ENCODE results near the gene ZNF26. TPM values are rescaled to one million over a fixed set of nuclear protein-coding genes. Genes with fewer than 3 reads are reported as not detected.

ZNF26 gene
- total and polyA plus RNA-seq, 2 donors (not counting 1 experiment from before 2014, with no cell fraction given) = 36.0 to 38.3 TPM

GRCh38 chr12:132942611-132943010 lies 43.6 kb upstream of the ZNF26 start:
- Histone ChIP-seq H3K9ac (ENCODE audit: low read length) (no peak overlapping the region), H2AFZ (ENCODE audit: insufficient read depth, low read depth, low read length, poor library complexity, severe bottlenecking) (no peak overlapping the region), H3K36me3 (replicated peaks in 1 of 2; ENCODE audit: control extremely low read depth in 1 of 2, control insufficient read depth in 1 of 2, extremely low read depth in 1 of 2, insufficient read depth in 2 of 2, low read length in 1 of 2) (peaks cover 0 to 49% of the 10 kb centered on the region in 2 experiments), H3K79me2 (ENCODE audit: control insufficient read depth, insufficient read depth, low read length) (peaks cover 12% of the 10 kb centered on the region), H3K4me1 (ENCODE audit: control insufficient read depth in 2 of 2, insufficient read depth in 2 of 2, low read length in 2 of 2) (no peaks in the 10 kb centered on the region), H3K4me3 (ENCODE audit: control extremely low read depth in 1 of 5, extremely low read depth in 1 of 5, insufficient read depth in 1 of 5, low read depth in 2 of 5, low read length in 4 of 5) (no peak overlapping the region), H3K27me3 (replicated peaks in 1 of 4; ENCODE audit: control extremely low read depth in 1 of 4, control insufficient read depth in 3 of 4, insufficient read depth in 4 of 4, low read length in 3 of 4) (no peaks in the 10 kb centered on the region), H4K20me1 (ENCODE audit: control insufficient read depth, insufficient read depth, low read length, poor library complexity, severe bottlenecking) (no peaks in the 10 kb centered on the region), H3K9me3 (ENCODE audit: control extremely low read depth in 1 of 3, control insufficient read depth in 2 of 3, insufficient read depth in 1 of 3, low read length in 2 of 3) (peaks cover 0 to 84% (median 21%) of the 10 kb centered on the region in 3 donors), H3K4me2 (replicated peaks; ENCODE audit: low read depth, low read length, poor library complexity, severe bottlenecking) (no peak overlapping the region), H3K27ac (ENCODE audit: low read length in 2 of 2) (no peak overlapping the region)
- Mint-ChIP-seq H3K27ac (no peak overlapping the region), H3K4me3 (no peak overlapping the region), H3K27me3 (no peaks in the 10 kb centered on the region), H3K9me3 (ENCODE audit: insufficient read depth) (peaks cover 14% of the 10 kb centered on the region), H3K4me1 (no peaks in the 10 kb centered on the region)
- ChIA-PET POLR2A (no interaction called here), CTCF (no interaction called here)
- no peak for DNase-seq
- intact Hi-C loops (cut with micrococcal nuclease) = no loop called here
- no peak for ATAC-seq (ENCODE audit: low read depth)
- WGBS (ENCODE audit: insufficient coverage) = 97% methylated on average over 13 of the region's 13 CpGs
- no peak for TF ChIP-seq CTCF (IDR thresholded peaks at IDR 0.05)
- TF ChIP-seq EZH2 (IDR thresholded peaks at IDR 0.05; ENCODE audit: borderline replicate concordance, insufficient read depth, low read depth, low read length, poor library complexity, severe bottlenecking) = no peak

DNA sequence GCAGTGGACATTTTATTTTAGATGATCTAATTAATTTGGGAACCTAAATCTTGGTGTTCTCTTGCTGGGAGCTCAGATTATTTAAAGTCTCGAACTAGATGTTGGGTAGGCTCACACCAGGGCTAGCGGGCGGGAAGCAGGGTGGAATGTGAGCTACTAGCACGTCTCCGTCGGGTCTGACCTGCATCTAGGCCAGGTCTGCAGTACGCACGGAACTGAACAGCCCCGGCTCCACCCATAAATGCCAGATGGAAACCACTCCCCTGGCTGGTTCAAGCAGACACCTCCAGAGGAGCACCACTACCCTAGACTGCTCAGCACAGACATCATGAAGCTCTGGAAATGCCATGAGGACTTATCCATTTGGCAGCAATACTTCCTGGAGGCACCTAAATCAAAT lies 40.4 kb upstream of the ZNF26 start:
- Histone ChIP-seq H3K79me2 (ENCODE audit: control insufficient read depth, insufficient read depth, low read length) (peaks cover 43% of the 10 kb centered on the region), H3K27me3 (replicated peaks in 1 of 4; ENCODE audit: control extremely low read depth in 1 of 4, control insufficient read depth in 3 of 4, insufficient read depth in 4 of 4, low read length in 3 of 4) (no peaks in the 10 kb centered on the region), H3K9me3 (ENCODE audit: control extremely low read depth in 1 of 3, control insufficient read depth in 2 of 3, insufficient read depth in 1 of 3, low read length in 2 of 3) (peaks cover 4 to 86% (median 26%) of the 10 kb centered on the region in 3 donors), H2AFZ (ENCODE audit: insufficient read depth, low read depth, low read length, poor library complexity, severe bottlenecking) (no peak overlapping the region), H3K4me2 (replicated peaks; ENCODE audit: low read depth, low read length, poor library complexity, severe bottlenecking) (no peak overlapping the region), H3K36me3 (replicated peaks in 1 of 2; ENCODE audit: control extremely low read depth in 1 of 2, control insufficient read depth in 1 of 2, extremely low read depth in 1 of 2, insufficient read depth in 2 of 2, low read length in 1 of 2) (peaks cover 0 to 66% of the 10 kb centered on the region in 2 experiments), H3K27ac (ENCODE audit: low read length in 2 of 2) (no peak overlapping the region), H3K4me3 (ENCODE audit: control extremely low read depth in 1 of 5, extremely low read depth in 1 of 5, insufficient read depth in 1 of 5, low read depth in 2 of 5, low read length in 4 of 5) (no peak overlapping the region), H4K20me1 (ENCODE audit: control insufficient read depth, insufficient read depth, low read length, poor library complexity, severe bottlenecking) (peaks cover 7% of the 10 kb centered on the region), H3K4me1 (ENCODE audit: control insufficient read depth in 2 of 2, insufficient read depth in 2 of 2, low read length in 2 of 2) (no peaks in the 10 kb centered on the region), H3K9ac (ENCODE audit: low read length) (no peak overlapping the region)
- DNase-seq (no peak), ATAC-seq (ENCODE audit: low read depth) (no peak)
- peaks cover 10% of the 10 kb centered on the region for H3K9me3 Mint-ChIP-seq (ENCODE audit: insufficient read depth)
- no peak overlapping the region for H3K4me3 Mint-ChIP-seq
- WGBS (ENCODE audit: insufficient coverage) = 94% methylated on average over 9 of the region's 9 CpGs
- H3K4me1 Mint-ChIP-seq = no peaks in the 10 kb centered on the region
- H3K27ac Mint-ChIP-seq = no peak overlapping the region
- TF ChIP-seq CTCF (IDR thresholded peaks at IDR 0.05) (no peak), EZH2 (IDR thresholded peaks at IDR 0.05; ENCODE audit: borderline replicate concordance, insufficient read depth, low read depth, low read length, poor library complexity, severe bottlenecking) (no peak)
- intact Hi-C loops (cut with micrococcal nuclease) = no loop called here
- POLR2A ChIA-PET = no interaction called here
- no peaks in the 10 kb centered on the region for H3K27me3 Mint-ChIP-seq
- CTCF ChIA-PET = no interaction called here

All from B cell (primary cell).